Activated T-cell treated with anti-CD3 and anti-CD28 coated beads for 4 hours (primary cell): Measurements from ENCODE around the gene IL1RAPL1.

Source experiments
- DNase-seq: peaks from one replicate; pipeline ENCODE4 v3.0.0-alpha.2; 2020

The IL1RAPL1 gene

GRCh38 chrX:29138003-29138402, 550.8 kb downstream of the IL1RAPL1 start:
- no peak for DNase-seq

- DNase-seq, result no peak
These were observed 556.1 kb downstream of the IL1RAPL1 start for GRCh38 chrX:29143356-29143755.

- no peak for DNase-seq
These were observed 556.5 kb downstream of the IL1RAPL1 start for GRCh38 chrX:29143756-29144155.

GRCh38 chrX:29145316-29145715, 558.1 kb downstream of the IL1RAPL1 start:
- no peak for DNase-seq

GRCh38 chrX:29148511-29148910, 561.3 kb downstream of the IL1RAPL1 start:
- DNase-seq, result no peak

GRCh38 chrX:29155286-29155685, 568.0 kb downstream of the IL1RAPL1 start:
- no peak for DNase-seq

- DNase-seq, result no peak
These were observed 585.6 kb downstream of the IL1RAPL1 start for GRCh38 chrX:29172880-29173279.

- DNase-seq, result no peak
These were observed 600.0 kb downstream of the IL1RAPL1 start for GRCh38 chrX:29187264-29187663.

- DNase-seq, result no peak
These were observed 609.3 kb downstream of the IL1RAPL1 start for GRCh38 chrX:29196501-29196900.

- DNase-seq, result no peak
These were observed 628.0 kb downstream of the IL1RAPL1 start for GRCh38 chrX:29215251-29215650.

- DNase-seq, result no peak
These were observed 638.4 kb downstream of the IL1RAPL1 start for GRCh38 chrX:29225670-29226069.

- no peak for DNase-seq
These were observed 642.6 kb downstream of the IL1RAPL1 start for GRCh38 chrX:29229802-29230201.

GRCh38 chrX:29231800-29232199, 644.6 kb downstream of the IL1RAPL1 start:
- DNase-seq, result no peak

GRCh38 chrX:29233592-29234183, 646.4 kb downstream of the IL1RAPL1 start:
- no peak for DNase-seq

GRCh38 chrX:29237972-29238371, 650.7 kb downstream of the IL1RAPL1 start:
- no peak for DNase-seq

GRCh38 chrX:29241809-29242208, 654.6 kb downstream of the IL1RAPL1 start:
- no peak for DNase-seq

- no peak for DNase-seq
These were observed 655.6 kb downstream of the IL1RAPL1 start for GRCh38 chrX:29242856-29243255.

- DNase-seq, result no peak
These were observed 656.7 kb downstream of the IL1RAPL1 start for GRCh38 chrX:29243942-29244341.

- DNase-seq, result no peak
These were observed 667.3 kb downstream of the IL1RAPL1 start for GRCh38 chrX:29254515-29254914.

GRCh38 chrX:29257521-29257920, 670.3 kb downstream of the IL1RAPL1 start:
- no peak for DNase-seq

- no peak for DNase-seq
These were observed 682.1 kb downstream of the IL1RAPL1 start for GRCh38 chrX:29269390-29269789.

- DNase-seq, result no peak
These were observed 687.3 kb downstream of the IL1RAPL1 start for GRCh38 chrX:29274517-29274916.

- DNase-seq, result no peak
These were observed 688.7 kb downstream of the IL1RAPL1 start for GRCh38 chrX:29275928-29276327.

- no peak for DNase-seq
These were observed 694.0 kb downstream of the IL1RAPL1 start for GRCh38 chrX:29281078-29281742.

GRCh38 chrX:29285664-29286063, 698.4 kb downstream of the IL1RAPL1 start:
- no peak for DNase-seq
